Stimulated activated CD8-positive, alpha-beta memory T cell treated with anti-CD3 and anti-CD28 coated beads, Interleukin-2, amount 100 ng/mL, for 48 hours (primary cell): ENCODE measurements around the gene RFC4.

Experiments
- DNase-seq, 2 donors: peaks; one replicate each; pipeline ENCODE4 v3.0.0-alpha.2; 2020; ENCODE audit warnings: low read depth in 2 of 2

Gene RFC4

DNA sequence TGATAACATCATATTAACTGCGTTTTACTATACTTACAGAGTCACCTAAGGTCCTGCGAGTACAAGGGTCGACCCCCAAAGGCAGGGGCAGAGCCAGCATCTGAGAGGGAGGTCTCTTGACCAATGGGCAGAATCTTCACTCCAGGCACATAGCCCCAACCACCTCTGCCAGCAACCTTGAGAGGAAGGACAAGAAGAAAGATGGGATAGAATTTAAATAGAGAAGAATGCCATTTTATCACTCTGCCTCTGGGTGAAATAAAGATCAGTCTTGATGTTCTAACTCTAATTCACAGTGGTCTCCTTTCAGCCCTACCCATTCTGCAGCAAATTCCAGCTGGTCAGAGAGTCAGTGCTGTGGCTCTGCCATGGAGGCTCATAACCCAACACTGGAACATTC lies 62.6 kb downstream of the RFC4 start:
- no peak for DNase-seq

DNA sequence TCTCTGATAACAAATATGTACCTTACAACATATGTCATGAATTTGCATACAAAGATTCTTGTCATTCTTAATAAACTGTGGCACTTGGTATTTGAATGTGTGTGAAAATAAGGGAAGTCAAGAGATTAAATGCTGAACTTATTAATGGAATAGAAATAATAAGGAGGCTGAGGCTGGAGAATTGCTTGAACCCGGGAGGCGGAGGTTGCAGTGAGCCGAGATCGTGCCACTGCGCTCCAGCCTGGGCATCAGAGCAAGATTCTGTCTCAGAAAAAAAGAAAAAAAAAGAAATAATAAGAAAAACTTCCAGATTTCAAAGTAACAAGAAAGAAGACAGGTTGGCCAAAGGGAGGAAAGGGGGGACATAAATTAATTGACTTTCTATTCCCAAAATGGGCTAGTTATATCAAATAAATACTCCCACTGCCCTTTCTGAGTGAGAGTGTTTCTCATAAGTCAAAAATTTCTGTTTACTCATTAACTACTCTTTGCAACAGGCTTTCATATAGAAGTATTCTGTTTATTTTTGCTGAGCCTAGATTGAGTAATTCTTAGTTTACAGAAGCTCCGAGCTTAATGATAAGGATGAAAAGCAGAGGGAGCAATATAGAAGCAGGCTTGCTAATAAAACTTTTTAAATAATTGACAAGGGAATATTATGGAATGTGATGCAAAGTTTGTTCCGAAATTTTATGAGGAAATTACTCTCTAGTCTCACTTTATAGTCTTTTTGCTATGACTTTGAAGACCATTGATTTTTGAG lies 63.5 kb downstream of the RFC4 start:
- no peak for DNase-seq
